ENCODE measurements around the gene DYNC1I2.
"Not testable (repeated sequence)": the region's sequence is repeated elsewhere in the genome, so short reads cannot be mapped to it uniquely, and the experiment has no call there.

DYNC1I2 gene

DNA sequence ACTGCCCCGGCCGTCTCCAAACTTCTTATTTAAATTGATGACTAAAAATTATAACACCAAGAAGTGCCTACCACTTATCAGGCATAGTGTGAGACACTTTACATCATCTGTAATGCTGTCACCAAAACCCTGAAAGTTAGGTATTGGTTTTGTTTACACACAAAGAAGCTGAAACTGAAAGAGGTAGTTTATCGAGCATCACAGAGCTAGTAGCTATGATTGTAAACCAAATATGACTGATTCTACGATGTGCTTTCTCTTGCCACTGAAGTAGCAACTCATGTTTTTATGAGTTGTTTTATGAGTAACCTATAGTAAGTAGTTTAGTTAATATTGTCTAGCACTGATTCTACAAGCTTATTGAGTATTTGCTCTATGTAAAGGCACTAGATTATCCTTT is 31.5 kb downstream of the DYNC1I2 start:
- DNase-seq (ENCODE audit: low spot score): no peak

DNA sequence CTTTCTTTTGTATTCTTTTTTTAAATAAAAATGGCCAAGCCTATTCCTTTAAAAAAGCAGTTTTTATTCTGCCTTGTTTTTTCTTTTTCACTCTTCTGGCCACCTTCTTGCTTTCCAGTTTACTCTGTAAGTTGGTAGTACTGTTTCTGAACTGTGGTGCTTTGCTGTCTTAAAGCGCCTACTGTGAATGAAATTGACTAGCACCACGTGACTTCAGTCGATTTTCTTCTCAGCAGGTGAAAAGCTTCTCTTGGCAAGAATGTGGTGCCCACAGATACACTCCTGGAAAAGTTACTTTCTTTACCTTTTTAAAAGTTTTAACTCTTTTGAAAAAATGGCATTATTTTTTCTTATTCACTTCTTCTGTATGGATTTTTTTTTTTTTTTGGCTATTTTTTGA is 32.4 kb downstream of the DYNC1I2 start:
- DNase-seq (ENCODE audit: low spot score): no peak

- DNase-seq (ENCODE audit: low spot score): peak; percentile 28
Measured at GRCh38 chr2:171723716-171724683, 36.7 kb downstream of the DYNC1I2 start.

- DNase-seq (ENCODE audit: low spot score): no peak
Measured at GRCh38 chr2:171726847-171727450, 39.7 kb downstream of the DYNC1I2 start.

GRCh38 chr2:171728989-171729951 is 42.0 kb downstream of the DYNC1I2 start:
- no peak for DNase-seq (ENCODE audit: low spot score)

DNA sequence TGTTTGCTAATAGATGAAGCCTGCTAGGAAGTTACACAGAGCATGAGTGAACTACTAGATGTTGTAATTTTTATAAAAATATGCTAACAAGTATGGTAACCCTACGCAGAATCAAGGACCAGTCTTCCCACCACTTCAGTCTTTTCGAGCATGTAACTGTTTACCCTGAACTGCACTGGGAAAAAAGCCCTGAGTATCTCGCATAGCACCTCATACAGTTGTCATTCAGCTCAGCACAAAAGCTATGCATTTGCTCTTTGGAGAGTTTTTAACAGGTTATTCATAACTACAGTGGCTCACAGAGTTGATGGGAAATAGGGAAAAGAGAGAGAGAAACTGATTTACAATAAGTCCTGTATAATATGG is 42.7 kb downstream of the DYNC1I2 start:
- DNase-seq (ENCODE audit: low spot score): no peak

DNA sequence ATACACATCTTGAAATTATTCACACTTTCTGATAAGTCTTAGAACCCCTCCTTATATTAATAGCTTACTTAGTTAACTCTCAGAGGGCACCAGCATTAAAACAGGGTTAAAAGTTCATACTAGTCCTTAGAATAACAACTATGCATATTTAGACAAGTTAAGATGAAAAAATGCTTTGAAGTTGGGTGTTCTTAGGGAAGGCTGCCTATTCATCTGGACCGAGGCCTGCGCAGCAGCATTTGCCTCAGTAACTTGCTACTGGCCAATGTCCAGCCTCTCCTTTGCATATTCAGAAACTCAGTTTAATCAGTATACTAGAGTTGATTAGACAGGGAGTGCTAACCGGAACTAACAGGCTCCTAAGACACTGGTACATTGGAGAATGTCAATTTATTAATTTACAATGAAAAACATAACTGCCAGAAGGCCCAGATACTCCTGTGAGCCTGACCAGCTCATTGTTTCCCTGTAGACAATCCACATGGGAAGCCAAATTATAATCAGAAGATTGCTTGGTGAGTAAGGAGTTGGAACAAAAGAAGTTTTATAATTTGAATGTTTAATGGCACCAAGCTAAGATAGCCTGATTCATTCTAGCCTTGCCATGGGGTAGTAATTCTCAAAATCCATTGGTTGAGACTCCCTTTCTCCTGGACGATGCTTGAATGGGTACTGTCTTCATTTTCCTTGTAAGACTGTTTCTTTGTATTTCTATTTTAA is 48.9 kb downstream of the DYNC1I2 start:
- DNase-seq (ENCODE audit: low spot score): no peak

GRCh38 chr2:171741189-171741588 is 53.9 kb downstream of the DYNC1I2 start:
- DNase-seq (ENCODE audit: low spot score): no peak

DNA sequence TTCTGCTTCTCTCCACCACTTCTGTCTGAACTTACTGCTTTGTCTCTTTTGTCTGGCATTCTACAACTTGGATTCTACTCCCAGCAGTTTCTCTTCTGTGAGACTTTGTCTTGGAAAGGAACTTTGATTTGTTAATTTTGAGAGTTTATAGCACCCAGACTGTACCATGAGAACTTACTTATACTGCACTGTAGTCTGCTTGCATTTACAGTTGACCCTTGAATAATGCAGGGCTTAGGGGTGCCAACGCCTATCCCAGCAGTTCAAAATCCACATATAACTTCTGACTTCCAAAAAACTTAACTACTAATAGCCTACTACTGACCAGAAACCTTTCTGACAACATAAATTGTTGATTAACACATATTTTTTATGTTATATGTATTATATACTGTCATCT is 55.5 kb downstream of the DYNC1I2 start:
- no peak for DNase-seq (ENCODE audit: low spot score)

GRCh38 chr2:171745141-171745540 is 57.9 kb downstream of the DYNC1I2 start:
- DNase-seq (ENCODE audit: low spot score): no peak

DNA sequence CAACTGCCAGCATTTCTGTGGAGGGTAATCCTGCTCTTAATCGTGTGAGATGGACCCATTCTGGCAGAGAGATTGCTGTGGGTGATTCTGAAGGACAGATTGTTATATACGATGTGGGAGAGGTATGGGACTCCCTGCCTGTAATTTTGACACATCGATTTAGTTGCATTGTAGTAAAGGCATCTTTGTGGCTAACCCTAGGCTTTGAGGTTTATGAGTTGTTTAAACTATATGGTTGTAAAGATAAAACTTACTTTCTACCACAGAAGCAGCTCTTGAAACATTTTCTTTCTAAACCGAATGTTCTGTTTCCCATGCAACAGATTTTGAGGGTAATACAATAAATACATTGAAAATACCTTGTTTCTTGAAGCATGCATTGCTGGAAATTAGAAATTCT is 58.5 kb downstream of the DYNC1I2 start:
- DNase-seq (ENCODE audit: low spot score): no peak

DNA sequence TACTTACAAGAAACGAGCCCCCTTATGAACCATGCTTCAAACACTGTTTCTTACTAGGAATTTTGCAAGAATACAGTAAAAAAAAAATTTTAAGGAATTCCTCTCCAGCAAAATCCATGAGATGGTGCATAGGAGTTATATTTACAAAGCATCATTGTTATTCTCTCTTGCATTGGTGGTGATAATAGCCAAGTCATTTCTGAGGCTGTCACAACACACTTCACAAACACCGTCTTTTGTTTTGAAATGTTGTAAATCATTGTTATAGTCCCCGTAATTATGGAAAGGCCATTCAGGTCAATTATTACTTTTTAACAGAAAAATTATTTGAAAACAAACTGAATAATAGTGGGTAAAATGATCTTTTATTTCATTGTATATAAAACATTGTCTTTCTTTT is 60.1 kb downstream of the DYNC1I2 start:
- no peak for DNase-seq (ENCODE audit: low spot score)

DNA sequence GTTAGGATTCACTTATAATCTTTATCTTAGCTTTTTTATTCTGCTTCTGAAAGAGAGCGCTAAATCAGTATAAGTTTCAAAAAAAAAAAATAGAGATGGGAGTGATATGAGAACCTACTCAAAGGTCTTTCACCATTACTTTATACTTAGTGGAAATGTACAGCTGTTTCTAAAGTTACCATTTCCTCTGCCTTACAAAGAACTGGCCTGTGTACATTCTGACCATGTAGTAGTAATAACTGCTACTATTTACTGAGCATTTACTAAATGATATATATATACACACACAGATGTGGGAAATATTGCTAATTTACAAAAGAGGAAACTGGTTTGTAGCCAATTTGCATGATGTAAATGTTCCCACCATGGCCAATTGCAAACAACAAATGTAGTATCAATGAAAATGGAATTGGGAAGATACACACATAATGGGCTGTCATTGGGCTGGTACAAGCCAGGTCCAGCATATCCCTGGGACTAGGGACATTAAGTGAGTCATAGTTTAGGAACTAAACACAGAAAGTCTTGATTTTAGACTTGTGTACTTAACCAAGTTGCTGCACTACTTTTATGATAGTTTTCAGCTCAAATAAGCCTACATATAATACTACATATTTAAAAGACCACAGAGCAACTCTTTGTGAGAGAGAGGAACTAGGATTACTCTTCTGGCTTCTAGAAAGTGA is 67.1 kb downstream of the DYNC1I2 start:
- DNase-seq (ENCODE audit: low spot score): no peak

DNA sequence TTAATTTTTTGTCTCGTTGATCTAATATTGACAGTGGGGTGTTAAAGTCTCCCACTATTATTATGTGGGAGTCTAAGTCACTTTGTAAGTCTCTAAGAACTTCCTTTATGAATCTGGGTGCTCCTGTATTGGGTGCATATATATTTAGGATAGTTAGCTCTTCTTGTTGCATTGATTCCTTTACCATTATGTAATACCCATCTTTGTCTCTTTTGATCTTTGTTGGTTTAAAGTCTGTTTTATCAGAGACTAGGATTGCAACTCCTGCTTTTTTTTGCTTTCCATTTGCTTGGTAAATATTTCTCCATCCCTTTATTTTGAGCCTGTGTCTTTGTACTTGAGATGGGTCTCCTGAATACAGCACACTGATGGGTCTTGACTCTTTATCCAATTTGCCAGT is 71.5 kb downstream of the DYNC1I2 start:
- not testable (repeated sequence) for DNase-seq (ENCODE audit: low spot score)

DNA sequence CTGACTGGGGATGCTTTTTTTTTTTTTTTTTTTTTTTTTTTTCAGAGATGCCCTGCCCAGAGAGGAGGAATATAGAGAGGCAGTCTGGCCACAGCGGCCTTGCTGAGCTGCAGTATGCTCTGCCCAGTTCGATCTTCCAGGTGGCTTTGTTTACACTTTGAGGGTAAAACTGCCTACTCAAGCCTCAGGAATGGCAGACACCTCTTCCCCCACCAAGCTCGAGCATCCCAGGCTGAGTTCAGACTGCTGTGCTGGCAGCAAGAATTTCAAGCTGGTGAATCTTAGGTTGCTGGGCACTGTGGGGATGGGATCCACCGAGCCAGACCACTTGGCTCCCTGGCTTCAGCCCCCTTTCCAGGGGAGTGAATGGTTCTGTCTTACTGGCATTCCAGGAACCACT is 73.9 kb downstream of the DYNC1I2 start:
- DNase-seq (ENCODE audit: low spot score): not testable (repeated sequence)

GRCh38 chr2:171762879-171763573 is 75.8 kb downstream of the DYNC1I2 start:
- DNase-seq (ENCODE audit: low spot score): no peak

DNA sequence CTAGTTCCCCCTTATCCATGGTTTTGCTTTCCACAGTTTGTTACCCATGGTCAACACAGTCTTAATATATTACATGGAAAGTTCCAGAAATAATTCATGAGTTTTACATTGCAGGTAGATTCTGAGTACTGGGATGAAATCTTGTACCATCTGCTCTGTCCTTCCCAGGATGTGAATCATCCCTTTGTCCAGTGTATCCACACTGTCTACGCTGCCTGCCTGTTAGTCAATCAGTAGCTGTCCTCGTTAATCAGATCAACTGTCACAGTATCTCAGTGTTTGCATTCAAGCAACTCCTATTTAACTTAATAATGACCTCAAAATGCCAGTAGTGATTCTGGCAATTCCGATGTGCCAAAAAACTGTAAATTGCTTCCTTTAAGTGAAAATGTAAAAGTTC is 76.3 kb downstream of the DYNC1I2 start:
- DNase-seq (ENCODE audit: low spot score): no peak

GRCh38 chr2:171771463-171771862 is 84.2 kb downstream of the DYNC1I2 start:
- DNase-seq (ENCODE audit: low spot score): no peak

- no peak for DNase-seq (ENCODE audit: low spot score)
Measured at GRCh38 chr2:171772373-171772772, 85.1 kb downstream of the DYNC1I2 start.

DNA sequence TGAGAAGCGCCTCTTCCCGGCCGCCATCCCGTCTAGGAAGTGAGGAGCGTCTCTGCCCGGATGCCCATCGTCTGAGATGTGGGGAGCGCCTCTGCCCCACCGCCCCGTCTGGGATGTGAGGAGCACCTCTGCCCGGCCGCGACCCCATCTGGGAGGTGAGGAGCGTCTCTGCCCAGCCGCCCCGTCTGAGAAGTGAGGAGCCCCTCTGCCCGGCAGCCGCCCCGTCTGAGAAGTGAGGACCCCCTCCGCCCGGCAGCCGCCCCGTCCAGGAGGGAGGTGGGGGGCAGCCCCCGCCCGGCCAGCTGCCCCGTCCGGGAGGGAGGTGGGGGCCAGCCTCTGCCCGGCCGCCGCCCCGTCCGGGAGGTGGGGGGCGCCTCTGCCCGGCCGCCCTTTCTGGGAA is 87.3 kb downstream of the DYNC1I2 start:
- DNase-seq (ENCODE audit: low spot score): not testable (repeated sequence)

All from putamen (tissue), 1 donor.